Stimulated activated CD4-positive, alpha-beta T cell treated with anti-CD3 and anti-CD28 coated beads, Interleukin-12 subunit alpha, Interleukin-12 subunit beta, amount 100 ng/mL, for 24 hours (primary cell): ENCODE results near the gene ISM1.

Experiments
- DNase-seq, 2 experiments: peaks; one replicate each; pipeline ENCODE4 v3.0.0-alpha.2; 2020; ENCODE audit warnings: low read depth in 2 of 2

The ISM1 gene

DNA sequence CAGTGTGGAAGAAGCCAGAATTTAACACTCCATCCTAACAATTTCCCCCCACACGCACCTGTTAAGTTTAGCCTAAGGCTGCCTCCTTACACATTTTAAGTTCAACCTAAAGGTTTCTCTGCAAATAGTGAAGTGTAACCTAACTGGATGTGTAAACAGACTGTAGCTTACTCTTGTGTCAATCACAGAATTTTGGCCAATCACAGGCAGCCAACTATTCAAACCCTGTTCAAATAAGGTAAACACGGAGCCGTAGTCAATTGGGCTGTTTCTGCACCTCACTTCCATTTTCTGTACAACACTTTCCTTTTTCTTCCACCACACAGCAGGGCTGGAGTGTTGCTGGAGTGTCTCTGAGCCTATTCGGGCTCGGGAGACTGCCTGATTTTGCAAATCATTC lies 92.1 kb downstream of the ISM1 start:
- DNase-seq: no peak

DNA sequence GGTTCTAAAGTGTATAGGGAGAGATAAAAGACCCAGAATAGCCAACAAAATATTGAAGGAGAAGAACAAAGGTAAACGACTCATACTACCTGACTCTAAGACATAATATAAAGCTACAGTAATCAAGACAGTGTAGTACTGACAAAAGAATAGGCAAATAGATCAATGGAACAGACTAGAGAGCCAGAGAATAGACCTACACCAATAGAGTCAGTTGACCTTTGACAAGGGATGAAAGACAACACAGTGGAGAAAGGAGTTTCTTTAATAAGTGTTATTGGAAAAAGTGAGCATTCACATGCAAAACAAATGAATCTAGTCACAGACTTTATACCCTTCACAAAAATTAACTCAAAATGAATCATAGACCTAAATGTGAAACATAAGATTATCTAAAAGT lies 96.4 kb downstream of the ISM1 start:
- no peak for DNase-seq

DNA sequence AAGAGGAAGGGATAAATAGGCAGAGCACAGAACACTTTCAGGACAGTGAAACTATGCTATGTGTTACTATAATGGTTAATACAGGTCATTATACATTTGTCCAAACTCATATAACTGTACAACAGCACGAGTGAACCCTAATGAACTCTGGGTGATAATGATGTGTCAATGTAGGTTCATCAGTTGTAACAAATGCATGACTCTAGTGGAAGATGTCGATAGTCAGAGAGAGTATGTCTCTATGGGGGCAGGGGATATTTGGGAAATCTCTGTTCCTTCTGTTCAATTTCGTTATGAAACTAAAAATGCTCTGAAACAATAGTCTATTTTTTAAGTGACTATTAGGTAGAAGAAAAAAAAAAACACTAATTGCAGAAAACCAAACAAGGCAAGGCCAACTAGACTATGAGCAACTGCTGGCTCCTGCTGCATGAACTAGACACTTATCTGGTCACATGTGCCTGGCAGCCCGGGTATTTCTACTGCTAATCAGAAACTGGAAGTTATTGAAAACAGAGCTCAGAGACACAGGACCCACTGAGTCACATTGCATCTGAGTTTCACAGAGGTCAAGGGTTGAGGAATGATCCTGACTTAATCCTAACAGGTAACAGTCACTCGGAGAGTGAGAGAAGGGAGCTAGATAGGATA lies 97.9 kb downstream of the ISM1 start:
- DNase-seq: no peak

DNA sequence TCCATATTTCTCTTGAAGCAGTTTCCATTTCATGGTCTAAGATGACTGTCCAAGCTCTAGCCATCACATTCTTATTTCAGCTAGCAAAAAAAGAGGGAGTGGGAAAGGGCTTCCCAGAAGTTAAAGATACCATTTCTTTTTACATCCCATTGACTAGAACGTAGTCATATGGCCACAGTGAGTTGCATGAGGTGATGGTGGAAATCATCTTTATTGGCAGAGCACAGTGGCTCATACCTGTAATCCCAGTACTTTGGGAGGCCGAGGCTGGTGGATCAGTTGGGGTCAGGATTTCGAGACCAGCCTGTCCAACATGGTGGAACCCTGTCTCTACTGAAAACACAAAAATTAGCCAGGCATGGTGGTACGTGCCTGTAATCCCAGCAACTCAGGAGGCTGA lies 99.6 kb downstream of the ISM1 start:
- no peak for DNase-seq

DNA sequence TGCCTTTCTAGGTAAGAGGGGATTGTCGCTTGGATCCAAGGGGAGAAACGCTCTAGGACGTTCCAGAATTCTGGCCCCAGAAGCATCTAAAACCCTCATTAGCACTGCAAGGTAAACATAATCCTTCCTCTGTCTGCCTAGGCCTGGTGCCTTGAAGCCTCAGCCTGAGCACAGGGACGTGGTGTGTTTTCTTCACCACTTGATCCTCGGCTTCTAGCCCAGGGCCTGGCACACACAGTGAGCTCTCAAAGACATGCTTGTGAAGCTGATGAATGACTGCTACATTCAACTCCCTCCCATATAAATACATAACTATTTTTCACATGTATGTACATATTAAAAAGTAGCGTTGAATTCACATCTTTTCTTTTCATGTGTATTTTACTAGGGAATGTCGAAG lies 100.3 kb downstream of the ISM1 start:
- no peak for DNase-seq

DNA sequence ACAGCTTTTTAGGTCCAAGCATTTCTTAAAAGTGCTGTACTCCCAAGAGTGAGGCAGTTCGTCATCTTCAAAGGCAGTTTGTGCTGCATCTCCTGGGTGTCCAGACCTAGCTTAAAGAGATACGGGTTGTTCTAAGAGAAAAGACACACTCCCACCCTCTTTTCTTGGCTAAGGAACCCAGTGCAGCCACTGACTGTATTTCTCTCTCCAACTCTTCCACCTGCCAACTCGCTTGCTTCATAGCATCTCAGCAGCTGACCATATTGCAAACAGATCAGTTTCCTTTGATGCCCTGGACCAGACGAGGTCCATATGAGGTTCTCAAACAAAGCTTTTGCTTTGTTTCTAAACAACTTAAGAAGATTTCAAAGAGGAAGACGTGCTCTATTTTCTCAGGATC lies 101.1 kb downstream of the ISM1 start:
- DNase-seq: no peak

DNA sequence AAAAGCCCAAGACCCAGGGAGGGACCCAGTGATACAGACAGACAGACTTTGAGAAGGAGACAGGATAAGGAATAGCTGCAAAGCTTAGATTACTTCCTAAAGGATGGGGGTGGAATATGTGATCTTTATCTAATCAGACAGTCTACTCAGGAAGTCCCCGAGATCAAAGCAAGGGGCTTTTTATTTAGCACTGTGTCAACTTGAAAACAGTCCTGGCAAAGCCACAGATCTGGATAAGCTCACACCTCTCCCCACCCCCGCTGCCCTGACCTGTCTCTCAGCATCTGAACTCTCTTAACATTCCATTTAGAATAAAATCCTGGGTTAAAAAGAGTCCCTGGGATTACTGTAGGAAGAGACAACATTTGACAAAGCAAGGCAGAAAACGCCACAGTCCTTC lies 101.5 kb downstream of the ISM1 start:
- no peak for DNase-seq

DNA sequence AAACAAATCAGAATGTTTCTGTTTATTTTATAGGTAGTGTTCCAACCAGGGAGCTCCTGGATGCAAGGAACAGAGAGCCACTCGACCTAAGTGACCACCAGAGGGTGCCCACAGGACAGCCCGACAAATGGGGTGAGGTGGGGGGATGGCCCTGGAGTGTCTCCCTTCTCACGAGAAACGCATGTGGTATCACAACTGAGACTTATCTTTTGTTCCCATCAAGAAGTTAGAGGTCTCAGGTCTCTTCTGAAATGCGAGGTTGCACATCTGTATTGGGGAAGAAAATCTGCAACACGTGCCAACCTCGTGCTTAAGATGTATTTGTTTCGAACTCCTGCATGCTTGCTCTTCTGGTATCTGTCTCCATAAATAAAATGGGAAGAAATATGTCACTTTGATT lies 104.0 kb downstream of the ISM1 start:
- DNase-seq: no peak

DNA sequence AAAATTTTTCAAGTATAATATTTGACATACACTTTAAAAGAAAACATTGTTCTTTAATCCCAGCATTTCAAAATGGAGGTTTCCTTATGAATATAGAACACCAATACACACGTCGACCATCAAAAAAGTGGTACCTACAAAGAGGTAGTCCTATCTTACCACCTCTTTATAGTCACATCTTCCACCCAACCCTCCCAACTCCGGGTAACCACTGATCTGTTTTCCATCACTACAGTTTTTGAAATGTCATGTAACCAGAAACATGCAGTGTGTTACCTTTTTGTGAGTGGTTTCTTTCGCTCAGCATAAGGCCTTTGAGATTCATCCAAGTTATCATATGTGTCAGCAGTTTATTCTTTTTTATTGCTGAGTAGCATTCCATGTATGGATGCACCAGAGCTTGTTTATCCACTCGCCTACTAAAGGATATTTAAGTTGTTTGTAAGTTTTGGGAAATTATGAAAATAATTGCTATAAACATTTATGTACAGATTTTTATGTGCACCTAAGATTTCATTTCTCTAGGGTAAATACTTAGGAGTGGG lies 104.8 kb downstream of the ISM1 start:
- DNase-seq: no peak

DNA sequence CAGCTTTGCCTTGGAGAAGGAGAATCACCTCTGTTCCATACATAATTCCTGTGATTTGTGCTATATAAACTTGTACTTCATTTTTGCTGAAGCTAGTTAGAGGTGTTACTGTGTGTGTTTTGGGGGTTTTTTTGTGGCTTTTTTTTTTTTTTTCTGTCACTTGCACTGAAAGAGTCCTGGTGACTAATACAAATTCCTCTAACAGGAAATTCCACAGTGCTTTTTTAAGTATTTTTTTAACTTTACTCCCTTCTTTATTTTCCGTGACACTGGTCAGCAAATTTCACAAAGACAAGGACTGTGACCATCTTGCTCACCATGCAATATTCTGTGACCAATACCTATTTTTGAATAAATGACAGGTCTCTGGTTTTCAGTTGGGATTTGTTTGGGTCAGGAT lies 110.5 kb downstream of the ISM1 start:
- no peak for DNase-seq

DNA sequence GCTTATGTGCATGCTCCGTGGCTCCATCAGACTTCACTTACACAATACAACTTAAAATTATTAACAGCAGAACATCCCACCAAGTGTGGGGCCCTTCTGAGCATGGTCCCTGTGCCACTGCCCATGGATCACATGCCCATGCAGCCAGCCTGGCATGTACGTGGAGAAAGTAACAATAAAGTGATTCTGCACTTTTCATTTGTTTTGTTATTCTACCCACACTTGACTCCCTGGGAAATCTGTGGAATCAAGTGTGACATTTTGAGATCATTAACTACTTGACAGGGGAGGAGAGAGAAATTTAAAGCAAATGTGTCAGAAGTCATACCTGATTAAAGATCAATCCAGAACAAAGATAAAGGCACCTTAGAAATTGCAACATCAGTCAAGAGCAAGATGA lies 112.0 kb downstream of the ISM1 start:
- no peak for DNase-seq

DNA sequence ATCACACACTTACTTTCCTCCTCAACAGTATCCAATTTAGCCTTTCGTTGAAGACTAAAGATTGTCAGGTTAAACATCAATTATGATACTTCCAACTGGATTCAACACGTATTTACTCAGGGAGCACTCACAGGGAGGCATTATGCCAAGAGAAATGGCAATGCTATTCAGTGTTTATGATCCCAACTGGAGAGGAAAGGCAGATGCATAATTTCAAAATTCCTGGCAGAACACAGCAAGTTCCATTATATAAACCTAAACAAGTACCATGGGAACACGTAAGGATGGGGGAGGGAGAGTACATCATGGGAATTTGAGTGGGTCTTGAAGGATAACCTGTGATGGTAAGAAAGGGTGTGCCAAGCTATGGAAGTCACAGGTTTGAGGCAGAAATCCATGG lies 112.7 kb downstream of the ISM1 start:
- no peak for DNase-seq

DNA sequence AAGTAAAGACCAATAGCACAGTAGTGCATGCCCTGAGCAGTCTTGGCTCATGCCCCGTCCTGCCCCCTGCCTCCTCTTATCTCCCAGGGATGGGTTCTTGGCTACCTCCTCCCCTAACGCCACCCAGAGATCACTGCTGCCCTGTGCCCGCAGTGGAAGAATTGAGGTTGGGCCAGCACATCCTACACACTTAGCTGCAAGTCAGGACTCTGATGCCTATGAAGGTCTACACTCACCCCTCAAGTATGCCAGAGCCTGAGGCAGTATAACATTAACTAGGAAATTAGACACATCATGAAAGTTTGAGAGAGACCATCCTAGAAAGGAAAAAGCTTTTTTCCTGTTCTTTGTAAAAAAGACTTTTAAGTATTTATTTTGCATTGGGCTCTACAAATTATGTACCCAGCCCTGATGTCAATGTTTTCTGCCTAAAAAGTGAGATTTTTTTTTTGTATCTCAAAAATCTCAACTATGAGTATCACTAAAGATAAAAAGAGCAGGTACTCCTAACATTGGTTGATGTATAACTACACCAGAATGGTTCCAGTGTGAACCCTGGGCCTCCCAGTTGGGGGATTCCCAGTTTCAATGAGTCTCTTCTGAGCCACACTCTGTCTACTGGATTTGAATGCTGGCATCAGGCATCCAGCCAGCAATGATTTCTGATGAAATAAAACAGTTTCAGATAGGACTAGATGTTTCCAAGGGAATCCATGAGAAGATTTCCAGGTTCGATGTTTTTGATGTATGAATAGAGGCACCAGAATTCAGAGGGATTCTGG lies 115.4 kb downstream of the ISM1 start:
- DNase-seq: no peak

DNA sequence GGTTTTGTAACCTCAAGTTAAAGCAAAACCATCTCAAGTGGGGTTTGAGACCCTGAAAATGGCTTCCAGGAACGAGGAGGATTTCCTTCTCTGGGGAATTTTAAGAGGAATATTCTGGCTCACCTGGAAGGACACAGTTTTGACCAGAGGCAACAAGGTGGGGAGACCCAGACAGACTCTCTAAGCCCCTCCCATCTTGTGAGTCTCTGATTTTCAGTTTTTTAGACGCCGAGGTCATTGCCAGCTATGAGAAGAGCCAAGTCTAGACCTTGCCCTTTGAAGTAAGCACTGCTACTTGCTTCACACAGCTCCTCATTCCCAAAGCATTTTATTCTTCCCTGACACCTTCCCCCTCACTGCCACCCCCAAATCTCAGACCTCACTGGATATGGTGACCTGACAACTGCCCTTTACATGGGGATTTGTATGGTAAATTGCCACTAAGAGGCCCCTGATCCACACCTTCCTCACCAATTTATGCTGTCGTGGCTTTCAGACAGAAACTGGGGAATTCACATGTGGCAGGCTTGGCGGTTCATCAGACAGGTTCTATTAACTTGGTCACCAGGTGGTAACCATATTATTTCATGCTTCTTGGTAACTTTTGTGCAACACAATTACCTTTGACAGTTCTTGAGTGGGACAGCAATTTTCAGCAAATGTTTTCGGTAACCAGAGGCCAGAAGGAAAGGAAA lies 116.2 kb downstream of the ISM1 start:
- no peak for DNase-seq

DNA sequence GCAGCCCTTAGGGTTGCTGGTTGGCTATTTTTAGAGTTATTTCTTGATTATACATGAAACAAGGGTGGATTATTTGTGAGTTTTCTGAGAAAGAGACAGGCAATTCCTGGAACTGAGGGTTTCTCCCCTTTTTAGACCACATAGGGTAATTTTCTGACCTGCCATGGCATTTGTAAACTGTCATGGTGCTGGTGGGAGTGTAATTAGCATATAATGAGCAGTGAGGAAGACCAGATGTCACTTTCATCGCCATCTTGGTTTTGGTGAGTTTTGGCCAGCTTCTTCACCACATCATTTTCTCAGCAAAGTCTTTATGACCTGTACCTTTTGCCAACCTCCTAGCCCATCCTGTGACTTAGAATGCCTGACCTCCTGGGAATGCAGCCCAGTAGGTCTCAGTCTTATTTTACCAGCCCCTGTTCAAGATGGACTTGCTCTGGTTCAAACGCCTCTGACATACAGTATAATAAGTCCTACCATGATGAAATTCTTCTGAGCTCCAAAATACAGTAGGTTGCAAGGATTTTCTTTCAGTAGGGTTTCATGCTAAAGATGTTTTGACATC lies 117.1 kb downstream of the ISM1 start:
- no peak for DNase-seq

DNA sequence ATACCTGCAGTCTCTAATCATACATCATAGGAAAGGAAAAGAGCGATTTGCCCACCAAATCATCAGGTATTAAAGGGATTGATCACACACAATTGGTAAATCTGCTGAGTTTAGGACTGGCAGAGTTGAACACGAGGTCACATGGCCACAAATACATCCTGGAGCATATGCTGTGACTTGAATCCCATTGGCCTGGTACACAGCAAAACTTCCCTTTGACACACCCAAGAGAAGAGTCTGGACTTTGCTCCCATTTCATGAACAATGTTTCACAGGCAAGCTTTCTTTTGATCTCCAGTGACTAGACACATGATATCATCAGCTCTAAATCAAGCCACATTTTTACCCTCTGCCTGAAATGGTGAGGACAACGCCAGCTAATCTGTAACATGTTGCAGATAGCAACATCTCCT lies 117.9 kb downstream of the ISM1 start:
- DNase-seq: no peak

DNA sequence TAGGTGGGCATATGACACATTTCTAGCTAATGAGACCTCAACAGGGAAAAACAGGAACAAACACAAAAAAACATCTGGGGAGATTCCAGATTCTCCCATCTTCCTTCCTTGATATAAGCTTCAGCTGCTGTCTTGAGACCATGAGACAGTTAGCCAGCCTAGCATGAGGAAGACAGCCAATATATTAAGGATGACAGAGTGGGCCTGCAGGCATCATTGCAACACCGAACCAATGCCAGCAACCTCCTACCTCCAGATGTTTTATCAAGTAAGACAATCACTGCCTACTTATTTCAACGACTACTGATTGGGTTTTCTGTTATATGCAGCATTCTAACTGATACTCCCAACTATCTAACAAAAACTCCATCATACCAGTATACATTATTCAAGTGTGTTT lies 119.0 kb downstream of the ISM1 start:
- no peak for DNase-seq

DNA sequence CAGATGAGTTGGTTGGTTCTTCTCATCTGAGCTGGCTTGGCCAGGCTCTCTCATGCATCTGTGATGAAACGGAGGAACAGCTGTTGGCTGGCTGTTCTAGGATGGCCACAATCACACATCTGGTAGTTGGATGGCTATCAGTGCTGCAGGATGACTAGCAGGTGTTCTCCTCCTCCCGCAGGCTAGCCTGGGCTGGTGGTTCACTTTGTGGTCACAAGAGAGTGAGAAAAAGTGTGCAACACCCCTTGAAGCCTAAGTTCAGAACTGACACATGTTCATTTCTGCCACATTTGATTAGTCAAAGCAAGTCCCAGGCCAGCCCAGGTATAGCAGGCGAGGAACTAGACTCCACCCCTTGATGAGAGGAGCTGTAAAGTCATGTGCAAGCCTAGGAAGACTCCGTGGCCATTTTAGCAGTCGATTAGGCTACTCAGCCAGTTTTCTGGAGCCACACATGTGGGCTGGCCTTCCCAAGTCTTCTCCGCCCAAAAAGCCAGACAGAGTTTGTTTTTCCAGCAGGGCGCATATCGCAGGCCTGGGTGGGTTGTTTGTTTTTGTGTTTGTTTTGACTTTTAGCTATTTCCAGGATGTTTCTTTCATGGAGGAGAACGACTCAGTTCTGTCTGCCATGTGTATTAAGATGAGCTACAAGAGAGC lies 120.8 kb downstream of the ISM1 start:
- DNase-seq: no peak

DNA sequence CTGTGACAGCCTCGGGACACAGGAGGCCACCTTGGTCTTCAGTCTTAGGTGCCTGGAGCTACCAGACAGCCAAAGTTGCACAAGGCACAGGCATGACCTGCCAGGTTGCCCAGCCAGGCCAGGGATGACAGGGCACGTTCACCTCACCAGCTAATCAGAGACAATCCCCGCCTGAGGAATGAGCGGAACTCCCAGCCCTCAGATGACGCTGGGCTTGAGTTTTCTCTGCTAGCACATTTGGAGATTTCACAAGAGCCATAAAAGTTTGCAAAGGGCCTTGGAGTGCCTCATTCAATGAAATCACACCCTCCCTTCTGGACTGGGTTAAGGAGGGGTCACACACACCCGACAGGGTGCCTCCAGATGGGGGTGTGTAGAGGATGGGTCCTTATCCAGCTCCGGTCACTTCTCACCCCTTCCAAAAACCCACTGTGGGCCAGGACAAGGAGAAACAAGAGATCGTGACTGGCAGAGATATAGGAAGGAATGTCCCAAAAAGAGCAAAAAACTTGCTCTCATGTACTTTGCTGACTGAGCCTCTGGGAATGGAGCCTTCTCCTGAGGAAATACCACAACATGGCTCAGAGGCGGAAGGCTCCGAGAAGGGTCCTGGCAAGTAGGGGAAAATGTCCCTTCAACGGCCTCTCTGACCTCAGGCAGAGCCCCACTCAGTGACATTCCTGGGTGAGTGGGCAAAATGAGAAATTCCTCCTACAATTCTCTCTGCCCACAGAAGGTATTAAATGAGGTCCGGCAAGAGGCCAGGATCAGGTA lies 121.6 kb downstream of the ISM1 start:
- DNase-seq: no peak

DNA sequence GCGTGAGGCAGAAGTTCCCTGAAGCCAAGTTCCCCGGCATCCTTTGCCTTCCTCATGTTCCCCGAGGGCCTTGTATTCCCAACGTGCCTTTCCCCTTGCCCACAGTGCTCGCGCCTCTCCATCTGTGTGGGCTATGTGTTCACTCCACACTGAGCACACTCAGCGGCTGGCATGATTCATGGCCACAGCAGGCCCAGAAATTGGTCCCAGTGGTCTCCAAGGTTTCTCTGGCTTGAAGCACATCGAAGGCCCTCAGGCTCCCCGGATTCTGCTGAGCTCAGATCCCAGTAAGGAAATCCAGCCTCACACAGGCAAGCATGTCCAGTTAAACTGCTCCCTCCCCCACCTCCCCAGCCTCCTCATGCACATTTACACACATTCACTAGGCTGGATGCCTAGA lies 123.6 kb downstream of the ISM1 start:
- no peak for DNase-seq
